IMR-90 (cell line): ENCODE measurements around the gene PCSK2. TPM values are rescaled to one million over a fixed set of nuclear protein-coding genes. Genes with fewer than 3 reads are reported as not detected.

Source experiments
- ATAC-seq: fragments of 200-7000 bp; cut with Tn5 transposase; 2 replicates; pipeline ENCODE4 v1.9.1; 2020; ENCODE audit warnings: low read depth, mild to moderate bottlenecking, moderate library complexity
- BruUV-seq: library from RNA; stranded (reverse); fragments of 400-500 nt; replicated peaks from 2 replicates; lab custom pipeline; 2021; lab: Mats Ljungman, UMichigan
- CTCF ChIA-PET: fragments of 300-600 bp; formaldehyde crosslinking; extraction: SDS; loops from one replicate; lab custom pipeline; 2021; ENCODE audit warnings: antibody characterized with exemption; lab: Yijun Ruan, JAX
- POLR2A ChIA-PET: fragments of 300-600 bp; sonication (Branson Sonifier 250); formaldehyde crosslinking; loops from one replicate; lab custom pipeline; 2022; ENCODE audit warnings: antibody characterized with exemption; ENCODE audit not compliant: unreplicated experiment; lab: Charles Lee
- DNase-seq: peaks from one replicate; pipeline ENCODE4 v3.0.0; 2013
- H2AFZ ChIP-seq: replicated peaks from 2 replicates; pipeline ENCODE3; 2013; ENCODE audit warnings: low read length, mild to moderate bottlenecking; ENCODE audit not compliant: poor library complexity
- H2AK5ac ChIP-seq: 2 replicates; pipeline ENCODE4 v1.6.1; 2013; ENCODE audit warnings: low read depth, low read length, inconsistent platforms
- H2AK9ac ChIP-seq: replicated peaks from 2 replicates; pipeline ENCODE3; 2013; ENCODE audit warnings: mild to moderate bottlenecking, low read depth, low read length, moderate library complexity; ENCODE audit not compliant: poor library complexity
- H2BK120ac ChIP-seq: 2 replicates; pipeline ENCODE4 v1.6.1; 2013; ENCODE audit warnings: low read depth, low read length, inconsistent platforms
- H2BK15ac ChIP-seq: 3 replicates; pipeline ENCODE4 v1.6.1; 2013; ENCODE audit warnings: low read depth, low read length, inconsistent platforms
- H2BK20ac ChIP-seq: 2 replicates; pipeline ENCODE4 v1.6.1; 2013; ENCODE audit warnings: low read depth, mild to moderate bottlenecking, inconsistent platforms, low read length, moderate library complexity
- H2BK5ac ChIP-seq: 2 replicates; pipeline ENCODE4 v1.6.1; 2013; ENCODE audit warnings: mild to moderate bottlenecking, low read depth, low read length, inconsistent platforms; ENCODE audit not compliant: poor library complexity, severe bottlenecking
- H3K14ac ChIP-seq: replicated peaks from 2 replicates; pipeline ENCODE4 v1.6.1; 2013; ENCODE audit warnings: low read depth, low read length, inconsistent platforms
- H3K18ac ChIP-seq: 2 replicates; pipeline ENCODE4 v1.6.1; 2013; ENCODE audit warnings: low read depth, low read length, control low read depth
- H3K23ac ChIP-seq: 2 replicates; pipeline ENCODE4 v1.6.1; 2013; ENCODE audit warnings: low read depth, low read length, inconsistent platforms
- H3K27ac ChIP-seq: 2 replicates; pipeline ENCODE4 v1.5.1; 2013; ENCODE audit warnings: mild to moderate bottlenecking, control low read depth, low read length; ENCODE audit not compliant: insufficient read depth
- H3K27me3 ChIP-seq: 2 replicates; pipeline ENCODE4 v1.6.1; 2013; ENCODE audit warnings: low read length; ENCODE audit not compliant: control insufficient read depth, insufficient read depth
- H3K36me3 ChIP-seq: 2 replicates; pipeline ENCODE4 v1.6.1; 2013; ENCODE audit warnings: low read length, mixed read lengths; ENCODE audit not compliant: control insufficient read depth, insufficient read depth
- H3K4ac ChIP-seq: 2 replicates; pipeline ENCODE4 v1.6.1; 2013; ENCODE audit warnings: low read depth, low read length, inconsistent platforms
- H3K4me1 ChIP-seq: 2 replicates; pipeline ENCODE4 v1.6.1; 2013; ENCODE audit warnings: low read length, mixed read lengths; ENCODE audit not compliant: control insufficient read depth, insufficient read depth
- H3K4me2 ChIP-seq: 2 replicates; pipeline ENCODE4 v1.6.1; 2013; ENCODE audit warnings: low read depth, mild to moderate bottlenecking, control low read depth, low read length, moderate library complexity
- H3K4me3 ChIP-seq: 2 replicates; pipeline ENCODE4 v1.5.1; 2013; ENCODE audit warnings: low read depth, mild to moderate bottlenecking, control low read depth, low read length, moderate library complexity; ENCODE audit not compliant: insufficient read depth
- H3K56ac ChIP-seq: 2 replicates; pipeline ENCODE4 v1.6.1; 2013; ENCODE audit warnings: low read length, inconsistent platforms; ENCODE audit not compliant: insufficient read depth; ENCODE audit errors: extremely low read depth
- H3K79me1 ChIP-seq, 2 experiments: 2 replicates each; pipeline ENCODE4 v1.6.1; 2013; ENCODE audit warnings: low read length in 2 of 2, inconsistent platforms in 1 of 2, low read depth in 1 of 2
- H3K9ac ChIP-seq: 2 replicates; pipeline ENCODE4 v1.6.1; 2013; ENCODE audit warnings: low read depth, low read length, control low read depth
- H3K9me1 ChIP-seq: 2 replicates; pipeline ENCODE4 v1.6.1; 2013; ENCODE audit warnings: low read length, inconsistent platforms; ENCODE audit not compliant: insufficient read depth
- H3K9me3 ChIP-seq: 2 replicates; pipeline ENCODE4 v1.6.1; 2013; ENCODE audit warnings: low read length; ENCODE audit not compliant: control insufficient read depth, insufficient read depth
- H4K20me1 ChIP-seq: 2 replicates; pipeline ENCODE4 v1.6.1; 2013; ENCODE audit warnings: low read length, inconsistent platforms; ENCODE audit not compliant: insufficient read depth
- H4K5ac ChIP-seq: 2 replicates; pipeline ENCODE4 v1.6.1; 2013; ENCODE audit warnings: mild to moderate bottlenecking, low read depth, low read length, control low read depth
- H4K8ac ChIP-seq, 2 experiments: 2 replicates each; pipeline ENCODE4 v1.6.1; 2013; ENCODE audit warnings: low read depth in 2 of 2, low read length in 2 of 2, control low read depth in 1 of 2, inconsistent platforms in 1 of 2
- H4K91ac ChIP-seq: 2 replicates; pipeline ENCODE4 v1.6.1; 2013; ENCODE audit warnings: low read depth, low read length, inconsistent platforms; ENCODE audit not compliant: insufficient read depth
- FOS ChIP-seq: fragments of 150-350 bp; IDR thresholded peaks from 2 replicates; pipeline ENCODE4 v1.6.1; 2016; ENCODE audit warnings: low read depth, low read length
- MAFK ChIP-seq: IDR thresholded peaks from 2 replicates; pipeline ENCODE4 v1.6.1; 2012; ENCODE audit warnings: low read depth, low read length, improper control_type of control experiment
- MAZ ChIP-seq: IDR thresholded peaks from 2 replicates; pipeline ENCODE4 v1.6.1; 2012; ENCODE audit warnings: low read depth, mild to moderate bottlenecking, low read length, improper control_type of control experiment, moderate library complexity, borderline replicate concordance
- MXI1 ChIP-seq: IDR thresholded peaks from 2 replicates; pipeline ENCODE4 v1.6.1; 2012; ENCODE audit warnings: low read depth, mild to moderate bottlenecking, low read length, moderate library complexity, borderline replicate concordance
- NFE2L2 ChIP-seq: fragments of 150-350 bp; IDR thresholded peaks from 2 replicates; pipeline ENCODE4 v1.6.1; 2016; ENCODE audit warnings: low read depth, mild to moderate bottlenecking, low read length
- RCOR1 ChIP-seq: IDR thresholded peaks from 2 replicates; pipeline ENCODE4 v1.6.1; 2012; ENCODE audit warnings: mild to moderate bottlenecking, low read length, improper control_type of control experiment; ENCODE audit not compliant: insufficient replicate concordance
- RFX5 ChIP-seq: IDR thresholded peaks from 2 replicates; pipeline ENCODE4 v1.8.0; 2012; ENCODE audit warnings: low read depth, mild to moderate bottlenecking, low read length, moderate library complexity
- WGBS, 2 experiments: methylation state at CpG; one replicate each; pipeline versions ENCODE4 v1.1.5 to v1.1.7; 2013; ENCODE audit warnings: missing lambda C conversion rate in 2 of 2; ENCODE audit not compliant: insufficient read length in 1 of 2; ENCODE audit errors: extremely low coverage in 2 of 2; 5-methylcytosine and 5-hydroxymethylcytosine counted together
- dilution Hi-C: fragments of 300-500 bp; cut with HindIII; formaldehyde crosslinking; loops from one replicate; pipeline ENCODE4 v1.14.3; 2018; ENCODE audit warnings: low sequenced_read_pairs; ENCODE audit not compliant: unreplicated experiment
- in situ Hi-C: fragments of 300-500 bp; cut with MboI; formaldehyde crosslinking; loops from 3 replicates; pipeline ENCODE4 v1.14.3; 2019; ENCODE audit warnings: low sequenced_read_pairs, inconsistent platforms, mixed read lengths
- intact Hi-C: fragments of 100-400 bp; cut with micrococcal nuclease; formaldehyde crosslinking; loops from 2 replicates; pipeline ENCODE4 v1.10.0; 2022
- polyA plus RNA-seq, 3 experiments: library from polyadenylated mRNA; depleted of rRNA; stranded (reverse); fragments of >200 nt; gene quantifications; 2 replicates each; pipeline ENCODE4 v1.2.3, GENCODE V29; 2012; ENCODE audit warnings: low replicate concordance in 1 of 3
- total RNA-seq: library from RNA; depleted of rRNA; stranded (reverse); fragments of >200 nt; gene quantifications from 2 replicates; pipeline ENCODE4 v1.2.3, GENCODE V29; 2012
- TF ChIP-seq, protein P1 (sequence below): conservative IDR thresholded peaks from 2 replicates; pipeline ENCODE4 v1.5.1; 2012; ENCODE audit warnings: mild to moderate bottlenecking, low read depth, low read length, improper control_type of control experiment
- TF ChIP-seq, protein P2 (sequence below): fragments of 150-350 bp; IDR thresholded peaks from 2 replicates; pipeline ENCODE4 v1.6.1; 2017; ENCODE audit warnings: mild to moderate bottlenecking, antibody characterized with exemption, low read length, low read depth

Gene PCSK2
- total and polyA plus RNA-seq, 2 of the 4 experiments (the other 2 are of a cell fraction), result not detected

DNA sequence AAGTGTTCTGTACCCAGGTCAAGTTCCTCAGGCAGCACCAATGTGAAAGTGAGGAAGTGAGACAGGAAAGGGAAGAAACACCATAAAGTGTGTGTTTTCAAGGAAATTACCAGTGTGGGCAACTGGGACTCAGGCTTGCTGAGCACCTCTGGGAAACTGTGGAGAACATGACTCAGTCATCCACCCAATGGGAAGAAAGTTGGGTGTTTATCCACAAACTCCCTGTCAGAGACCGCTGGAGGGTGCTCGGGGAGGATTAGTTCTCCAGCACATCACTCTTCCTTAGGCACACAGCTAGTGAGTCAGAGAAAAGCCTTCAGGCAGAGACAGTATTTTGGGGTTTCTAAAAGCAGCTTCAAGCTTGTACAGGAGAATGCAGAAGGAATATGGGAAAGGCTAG is 93.6 kb downstream of the PCSK2 start:
- ATAC-seq, result no peak
- H2BK15ac ChIP-seq, result no peak overlapping the region
- no peak overlapping the region for H3K23ac ChIP-seq
- in situ Hi-C loops (no loop called here), intact Hi-C loops (no loop called here), dilution Hi-C loops (no loop called here)
- H3K18ac ChIP-seq, result no peak overlapping the region
- TF ChIP-seq RFX5 (no peak), FOS (no peak), MAFK (no peak), MXI1 (no peak), NFE2L2 (no peak), RCOR1 (no peak), MAZ (no peak)
- TF ChIP-seq, protein P1, sequence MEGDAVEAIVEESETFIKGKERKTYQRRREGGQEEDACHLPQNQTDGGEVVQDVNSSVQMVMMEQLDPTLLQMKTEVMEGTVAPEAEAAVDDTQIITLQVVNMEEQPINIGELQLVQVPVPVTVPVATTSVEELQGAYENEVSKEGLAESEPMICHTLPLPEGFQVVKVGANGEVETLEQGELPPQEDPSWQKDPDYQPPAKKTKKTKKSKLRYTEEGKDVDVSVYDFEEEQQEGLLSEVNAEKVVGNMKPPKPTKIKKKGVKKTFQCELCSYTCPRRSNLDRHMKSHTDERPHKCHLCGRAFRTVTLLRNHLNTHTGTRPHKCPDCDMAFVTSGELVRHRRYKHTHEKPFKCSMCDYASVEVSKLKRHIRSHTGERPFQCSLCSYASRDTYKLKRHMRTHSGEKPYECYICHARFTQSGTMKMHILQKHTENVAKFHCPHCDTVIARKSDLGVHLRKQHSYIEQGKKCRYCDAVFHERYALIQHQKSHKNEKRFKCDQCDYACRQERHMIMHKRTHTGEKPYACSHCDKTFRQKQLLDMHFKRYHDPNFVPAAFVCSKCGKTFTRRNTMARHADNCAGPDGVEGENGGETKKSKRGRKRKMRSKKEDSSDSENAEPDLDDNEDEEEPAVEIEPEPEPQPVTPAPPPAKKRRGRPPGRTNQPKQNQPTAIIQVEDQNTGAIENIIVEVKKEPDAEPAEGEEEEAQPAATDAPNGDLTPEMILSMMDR, result no peak
- TF ChIP-seq, protein P2, sequence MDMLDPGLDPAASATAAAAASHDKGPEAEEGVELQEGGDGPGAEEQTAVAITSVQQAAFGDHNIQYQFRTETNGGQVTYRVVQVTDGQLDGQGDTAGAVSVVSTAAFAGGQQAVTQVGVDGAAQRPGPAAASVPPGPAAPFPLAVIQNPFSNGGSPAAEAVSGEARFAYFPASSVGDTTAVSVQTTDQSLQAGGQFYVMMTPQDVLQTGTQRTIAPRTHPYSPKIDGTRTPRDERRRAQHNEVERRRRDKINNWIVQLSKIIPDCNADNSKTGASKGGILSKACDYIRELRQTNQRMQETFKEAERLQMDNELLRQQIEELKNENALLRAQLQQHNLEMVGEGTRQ, result no peak
- H4K91ac ChIP-seq, result no peak overlapping the region
- H3K79me1 ChIP-seq, result no peaks in the 10 kb centered on the region
- no peaks in the 10 kb centered on the region for H3K9me1 ChIP-seq
- H3K4me3 ChIP-seq, result no peak overlapping the region
- no peak overlapping the region for H3K56ac ChIP-seq
- H3K9me3 ChIP-seq, result no peaks in the 10 kb centered on the region
- H2AFZ ChIP-seq, result no peak overlapping the region
- no peak overlapping the region for H2BK20ac ChIP-seq
- H4K8ac ChIP-seq, result no peak overlapping the region
- DNase-seq, result no peak
- no peak overlapping the region for H2BK120ac ChIP-seq
- no peak overlapping the region for H3K27ac ChIP-seq
- H3K9ac ChIP-seq, result no peak overlapping the region
- peaks cover 6% of the 10 kb centered on the region for H3K27me3 ChIP-seq
- H4K5ac ChIP-seq, result no peak overlapping the region
- CTCF ChIA-PET, result interaction anchor here (0.6 kb wide), 1 partner anchor 1041 kb away, joined by 3 read pairs; no protein-coding TSS in a partner anchor
- POLR2A ChIA-PET, result no interaction called here
- H3K36me3 ChIP-seq, result no peaks in the 10 kb centered on the region
- WGBS, 2 experiments, result no CpG with 5 or more reads among the region's 2 CpGs
- H3K4me2 ChIP-seq, result no peak overlapping the region
- H2AK5ac ChIP-seq, result no peak overlapping the region
- H3K14ac ChIP-seq, result no peak overlapping the region
- no TSS peak for BruUV-seq
- H4K20me1 ChIP-seq, result no peaks in the 10 kb centered on the region
- no peaks in the 10 kb centered on the region for H3K4me1 ChIP-seq
- H2AK9ac ChIP-seq, result no peak overlapping the region
- H2BK5ac ChIP-seq, result no peak overlapping the region
- H3K4ac ChIP-seq, result no peak overlapping the region
